ENCODE data around the gene AKT1. TPM values are rescaled to one million over a fixed set of nuclear protein-coding genes. Genes with fewer than 3 reads are reported as not detected.

Gene AKT1
- total and polyA plus RNA-seq, 12 donors = 95.7 to 152 (median 137) TPM

- H3K27ac ChIP-seq = no peak overlapping the region
- no peaks in the 10 kb centered on the region for H3K27me3 ChIP-seq
- ATAC-seq = no peak
- intact Hi-C loops (cut with DNase I) = loop anchor here in 1 of 10 donors (5.0 kb wide), 1 partner anchor 36 kb away; no protein-coding TSS in a partner anchor
- H3K4me1 ChIP-seq = peaks cover 17 to 32% (median 26%) of the 10 kb centered on the region in 9 donors
- no peak for DNase-seq
- no peaks in the 10 kb centered on the region for H3K9me3 ChIP-seq
- H3K4me3 ChIP-seq = no peak overlapping the region
- peaks cover 0 to 64% (median 28%) of the 10 kb centered on the region in 9 donors for H3K36me3 ChIP-seq
- WGBS, 2 donors = 88 to 92% methylated on average over 27 of the region's 27 CpGs
- no peak for TF ChIP-seq CTCF (IDR thresholded peaks at IDR 0.05)
Measured at GRCh38 chr14:104756477-104757237, 38.9 kb downstream of the AKT1 start.

GRCh38 chr14:104755621-104756020 lies 39.9 kb downstream of the AKT1 start:
- Histone ChIP-seq H3K4me1 (peaks cover 17 to 32% (median 26%) of the 10 kb centered on the region in 9 donors), H3K4me3 (no peak overlapping the region), H3K27ac (no peak overlapping the region), H3K27me3 (no peaks in the 10 kb centered on the region), H3K9me3 (no peaks in the 10 kb centered on the region), H3K36me3 (peaks cover 0 to 54% (median 28%) of the 10 kb centered on the region in 9 donors)
- no peak for TF ChIP-seq CTCF (IDR thresholded peaks at IDR 0.05)
- 83 to 84% methylated on average over 11 of the region's 11 CpGs for WGBS, 2 donors
- DNase-seq (no peak), ATAC-seq (no peak)
- intact Hi-C loops (cut with DNase I) = loop anchor here in 2 of 10 donors (2.0 to 5.0 kb wide), 2 partner anchors 37 to 63 kb away; no protein-coding TSS in a partner anchor

- peak overlapping the region in 9 of 10 donors; percentile 68 to 100 (median 99) for H3K4me3 ChIP-seq
- DNase-seq (no peak), ATAC-seq (no peak)
- no peaks in the 10 kb centered on the region for H3K9me3 ChIP-seq
- no peak for TF ChIP-seq CTCF (IDR thresholded peaks at IDR 0.05)
- H3K4me1 ChIP-seq = peaks cover 17 to 37% (median 27%) of the 10 kb centered on the region in 9 donors
- intact Hi-C loops (cut with DNase I) = loop anchor here in 3 of 10 donors (2.0 to 5.0 kb wide), 2 partner anchors 38 to 64 kb away; no protein-coding TSS in a partner anchor
- peaks cover 0 to 44% (median 28%) of the 10 kb centered on the region in 9 donors for H3K36me3 ChIP-seq
- H3K27ac ChIP-seq = peak overlapping the region in 1 of 10 donors; percentile 93
- 59 to 64% methylated on average over 13 of the region's 13 CpGs for WGBS, 2 donors
- no peaks in the 10 kb centered on the region for H3K27me3 ChIP-seq
Measured at GRCh38 chr14:104754213-104754851, 41.2 kb downstream of the AKT1 start.

GRCh38 chr14:104753528-104754212 lies 41.9 kb downstream of the AKT1 start:
- Histone ChIP-seq H3K36me3 (peaks cover 0 to 37% (median 23%) of the 10 kb centered on the region in 9 donors), H3K27ac (peak overlapping the region; percentile 64 to 94 (median 90)), H3K4me1 (peaks cover 17 to 42% (median 27%) of the 10 kb centered on the region in 9 donors), H3K4me3 (peak overlapping the region; percentile 68 to 100 (median 98)), H3K9me3 (no peaks in the 10 kb centered on the region), H3K27me3 (no peaks in the 10 kb centered on the region)
- TF ChIP-seq CTCF (IDR thresholded peaks at IDR 0.05) = no peak
- peak in 1 of 2 donors; percentile 35 for DNase-seq
- 2% methylated on average over 30 of the region's 30 CpGs for WGBS, 2 donors
- intact Hi-C loops (cut with DNase I) = loop anchor here in 3 of 10 donors (2.0 to 5.0 kb wide), 2 partner anchors 39 to 65 kb away; no protein-coding TSS in a partner anchor
- peak in 2 of 8 donors; percentile 0 to 7 for ATAC-seq

Data from heart right ventricle (tissue), 16 donors.